Coronary artery (tissue), 2 donors: Measurements from ENCODE around the gene SORBS2.

Experiments
- DNase-seq: peaks from one replicate; pipeline ENCODE4 v3.0.0-alpha.2; 2017; ENCODE audit warnings: low spot score
- H3K27ac ChIP-seq, 2 donors: fragments of 200-600 bp; sonication (generic); one replicate each; pipeline ENCODE4 v1.5.1; 2016 to 2019
- H3K4me3 ChIP-seq: fragments of 200-600 bp; sonication (generic); 2 replicates; pipeline ENCODE4 v1.5.1; 2016; ENCODE audit warnings: mild to moderate bottlenecking, moderate library complexity
- TF ChIP-seq, protein P1 (sequence below): fragments of 200-600 bp; sonication (generic); IDR thresholded peaks from one replicate; pipeline ENCODE4 v1.5.1; 2019; ENCODE audit warnings: antibody characterized with exemption

The SORBS2 gene

GRCh38 chr4:185654965-185655554 lies 156.9 kb downstream of the SORBS2 start:
- TF ChIP-seq, protein P1, sequence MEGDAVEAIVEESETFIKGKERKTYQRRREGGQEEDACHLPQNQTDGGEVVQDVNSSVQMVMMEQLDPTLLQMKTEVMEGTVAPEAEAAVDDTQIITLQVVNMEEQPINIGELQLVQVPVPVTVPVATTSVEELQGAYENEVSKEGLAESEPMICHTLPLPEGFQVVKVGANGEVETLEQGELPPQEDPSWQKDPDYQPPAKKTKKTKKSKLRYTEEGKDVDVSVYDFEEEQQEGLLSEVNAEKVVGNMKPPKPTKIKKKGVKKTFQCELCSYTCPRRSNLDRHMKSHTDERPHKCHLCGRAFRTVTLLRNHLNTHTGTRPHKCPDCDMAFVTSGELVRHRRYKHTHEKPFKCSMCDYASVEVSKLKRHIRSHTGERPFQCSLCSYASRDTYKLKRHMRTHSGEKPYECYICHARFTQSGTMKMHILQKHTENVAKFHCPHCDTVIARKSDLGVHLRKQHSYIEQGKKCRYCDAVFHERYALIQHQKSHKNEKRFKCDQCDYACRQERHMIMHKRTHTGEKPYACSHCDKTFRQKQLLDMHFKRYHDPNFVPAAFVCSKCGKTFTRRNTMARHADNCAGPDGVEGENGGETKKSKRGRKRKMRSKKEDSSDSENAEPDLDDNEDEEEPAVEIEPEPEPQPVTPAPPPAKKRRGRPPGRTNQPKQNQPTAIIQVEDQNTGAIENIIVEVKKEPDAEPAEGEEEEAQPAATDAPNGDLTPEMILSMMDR: no peak
- Histone ChIP-seq H3K27ac (peak overlapping the region; percentile 88), H3K4me3 (peak overlapping the region; percentile 71)

GRCh38 chr4:185654311-185654710 lies 157.7 kb downstream of the SORBS2 start:
- Histone ChIP-seq H3K27ac (peak overlapping the region; percentile 88), H3K4me3 (peak overlapping the region; percentile 71)
- TF ChIP-seq, protein P1: no peak
- DNase-seq: no peak

More at GRCh38 chr4:185654965-185655554, 156.9 kb downstream of the SORBS2 start:
- no peak for DNase-seq

DNA sequence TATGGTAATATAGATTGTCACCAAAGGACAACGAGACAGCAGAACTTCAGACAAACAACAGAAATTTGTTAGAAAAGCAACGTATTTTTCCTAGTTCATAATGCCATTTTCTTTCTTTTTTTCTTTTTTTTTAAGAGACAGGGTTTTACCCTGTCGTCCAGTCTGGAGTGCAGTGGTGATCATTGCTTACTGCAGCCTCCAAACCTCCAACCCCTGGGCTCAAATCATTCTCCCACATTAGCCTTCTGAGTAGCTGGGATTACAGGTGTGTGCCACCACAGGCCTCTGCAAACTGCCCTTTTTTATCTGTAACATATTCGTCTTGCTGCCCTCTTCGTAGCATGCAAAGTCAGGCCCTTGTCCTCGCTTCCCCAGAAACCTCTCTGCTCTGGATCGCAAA lies 160.1 kb downstream of the SORBS2 start:
- H3K4me3 ChIP-seq: peak overlapping the region; percentile 71
- TF ChIP-seq, protein P1: no peak
- no peak for DNase-seq
- peak overlapping the region; percentile 88 for H3K27ac ChIP-seq

DNA sequence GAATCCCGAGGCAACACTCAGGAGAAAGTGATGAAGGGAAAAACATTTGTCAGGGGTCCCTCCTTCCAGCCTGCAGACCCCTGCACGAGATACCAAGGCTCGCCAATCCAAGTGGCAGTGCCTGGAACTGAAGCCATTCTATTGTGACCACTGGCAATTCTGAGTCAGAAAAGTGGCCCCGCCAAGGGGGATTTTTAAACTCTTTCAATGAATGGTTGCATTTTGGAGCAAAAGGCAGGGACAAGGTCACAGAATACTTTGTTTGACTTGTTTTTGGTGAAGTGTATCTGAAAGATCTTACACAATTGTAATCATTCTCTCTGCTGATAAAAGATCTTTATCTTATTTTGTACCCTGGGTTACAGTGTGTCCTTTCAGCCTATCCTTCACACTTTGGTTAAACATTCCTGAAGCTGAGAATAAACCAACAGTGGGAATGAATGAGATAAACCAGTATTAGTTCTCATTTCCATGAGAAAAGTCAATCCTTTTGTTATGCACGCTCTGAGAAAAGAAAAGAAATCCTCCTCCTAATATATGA lies 160.8 kb downstream of the SORBS2 start:
- Histone ChIP-seq H3K4me3 (peak overlapping the region; percentile 35), H3K27ac (peak overlapping the region; percentile 60 to 88)
- TF ChIP-seq, protein P1: no peak
- no peak for DNase-seq

GRCh38 chr4:185648631-185649030 lies 163.4 kb downstream of the SORBS2 start:
- DNase-seq: no peak
- Histone ChIP-seq H3K4me3 (no peak overlapping the region), H3K27ac (peak overlapping the region in 1 of 2 donors; percentile 88)
- TF ChIP-seq, protein P1: no peak

- Histone ChIP-seq H3K27ac (no peak overlapping the region), H3K4me3 (no peak overlapping the region)
- DNase-seq: no peak
- TF ChIP-seq, protein P1: no peak
Measured at GRCh38 chr4:185645403-185645802, 166.6 kb downstream of the SORBS2 start.

- Histone ChIP-seq H3K4me3 (no peak overlapping the region), H3K27ac (no peak overlapping the region)
- TF ChIP-seq, protein P1: no peak
- no peak for DNase-seq
Measured at GRCh38 chr4:185644408-185644807, 167.6 kb downstream of the SORBS2 start.
